ENCODE results near the gene LSM14A.

DNA sequence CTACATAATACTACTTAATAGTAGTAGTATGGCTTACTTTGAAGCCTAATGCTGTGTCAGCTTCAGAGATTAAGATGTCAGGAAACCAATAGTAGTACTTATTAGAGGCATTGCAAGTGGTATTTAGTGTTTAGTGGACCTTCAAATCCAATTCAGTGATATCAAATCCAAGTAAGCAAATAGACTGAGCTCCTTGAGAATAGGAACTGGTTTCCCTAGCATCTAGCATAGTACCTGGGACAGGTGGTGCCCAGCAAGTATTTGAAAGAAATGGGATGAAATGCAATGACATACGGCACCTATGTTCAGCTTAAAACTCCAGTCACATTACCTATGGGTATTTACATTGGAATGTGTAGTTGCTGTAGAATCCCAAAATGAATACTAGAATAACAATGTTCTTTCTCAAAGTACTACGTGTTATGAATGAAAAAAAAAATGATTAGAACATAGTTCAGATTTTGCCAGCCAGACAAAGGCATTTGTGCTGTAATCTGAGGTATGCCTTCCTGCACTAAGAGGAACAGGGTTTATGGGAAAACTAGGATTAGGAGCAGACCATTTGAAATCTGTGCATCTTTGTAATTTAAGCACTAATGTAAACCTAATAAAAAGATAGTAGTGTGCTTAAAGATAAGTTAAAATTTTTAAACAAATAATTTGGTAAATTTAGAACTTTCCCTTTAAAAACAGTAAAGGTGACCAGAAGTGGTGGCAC, 17.1 kb downstream of the LSM14A start:
- TF ChIP-seq EP300 (IDR thresholded peaks at IDR 0.05; ENCODE audit: borderline replicate concordance) (no peak), EGR1 (IDR thresholded peaks at IDR 0.05) (no peak)
